Sigmoid colon (tissue), 4 donors: Measurements from ENCODE around the gene CBLL1.

Source experiments
- EP300 ChIP-seq, 4 donors: sonication (generic); formaldehyde crosslinking; IDR thresholded peaks; one replicate each; pipeline ENCODE4 v1.6.1; 2017; ENCODE audit warnings: antibody characterized with exemption in 4 of 4
- POLR2A ChIP-seq, 2 donors: fragments of 450-650 bp; IDR thresholded peaks; one replicate each; pipeline ENCODE4 v1.6.1; 2016; ENCODE audit warnings: antibody characterized with exemption in 2 of 2, mild to moderate bottlenecking in 2 of 2, moderate library complexity in 2 of 2
- TF ChIP-seq, protein P1 (sequence below), 4 experiments: fragments of 450-650 bp in 3 of 4; fragments of 200-600 bp in 1 of 4; IDR thresholded peaks; one replicate each; pipeline ENCODE4 v1.5.1; 2016 to 2019; ENCODE audit warnings: antibody characterized with exemption in 4 of 4, mild to moderate bottlenecking in 3 of 4, moderate library complexity in 2 of 4

DNA sequence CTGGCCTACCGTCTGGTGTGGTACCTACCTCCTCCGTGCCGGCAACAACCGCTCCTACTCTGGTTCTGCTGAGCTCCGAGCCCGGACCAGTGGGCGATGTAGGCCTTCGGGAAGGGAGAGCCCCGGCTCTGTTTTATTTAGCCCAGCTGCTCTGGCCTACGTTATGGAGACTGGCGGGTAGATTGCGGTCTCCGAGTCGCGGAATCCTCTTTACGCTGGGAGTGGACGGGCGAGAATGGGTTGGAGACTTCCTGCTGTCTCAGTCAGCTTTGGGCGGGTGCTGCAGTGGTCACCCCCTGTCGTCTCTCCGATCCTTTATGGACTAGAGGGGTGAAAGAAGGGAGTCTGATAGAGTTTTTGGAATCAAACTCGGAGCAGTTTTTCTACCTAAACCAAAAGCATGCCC lies 406 bp downstream of the CBLL1 start:
- TF ChIP-seq, protein P1, sequence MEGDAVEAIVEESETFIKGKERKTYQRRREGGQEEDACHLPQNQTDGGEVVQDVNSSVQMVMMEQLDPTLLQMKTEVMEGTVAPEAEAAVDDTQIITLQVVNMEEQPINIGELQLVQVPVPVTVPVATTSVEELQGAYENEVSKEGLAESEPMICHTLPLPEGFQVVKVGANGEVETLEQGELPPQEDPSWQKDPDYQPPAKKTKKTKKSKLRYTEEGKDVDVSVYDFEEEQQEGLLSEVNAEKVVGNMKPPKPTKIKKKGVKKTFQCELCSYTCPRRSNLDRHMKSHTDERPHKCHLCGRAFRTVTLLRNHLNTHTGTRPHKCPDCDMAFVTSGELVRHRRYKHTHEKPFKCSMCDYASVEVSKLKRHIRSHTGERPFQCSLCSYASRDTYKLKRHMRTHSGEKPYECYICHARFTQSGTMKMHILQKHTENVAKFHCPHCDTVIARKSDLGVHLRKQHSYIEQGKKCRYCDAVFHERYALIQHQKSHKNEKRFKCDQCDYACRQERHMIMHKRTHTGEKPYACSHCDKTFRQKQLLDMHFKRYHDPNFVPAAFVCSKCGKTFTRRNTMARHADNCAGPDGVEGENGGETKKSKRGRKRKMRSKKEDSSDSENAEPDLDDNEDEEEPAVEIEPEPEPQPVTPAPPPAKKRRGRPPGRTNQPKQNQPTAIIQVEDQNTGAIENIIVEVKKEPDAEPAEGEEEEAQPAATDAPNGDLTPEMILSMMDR (IDR thresholded peaks at IDR 0.05): no peak
- TF ChIP-seq POLR2A (IDR thresholded peaks at IDR 0.05) (no peak), EP300 (IDR thresholded peaks at IDR 0.05) (no peak)
